GM12891 (cell line): ENCODE measurements around the gene DRC3.

Experiments used
- DNase-seq: peaks from one replicate; pipeline ENCODE4 v3.0.0; 2011; ENCODE audit warnings: low spot score; ENCODE audit not compliant: insufficient read length
- FAIRE-seq: peaks from 2 replicates; lab custom pipeline; 2011; peaks lifted over from hg19 to GRCh38; lab: Jason Lieb, UNC
- PAX5 ChIP-seq: IDR thresholded peaks from 2 replicates; pipeline ENCODE4 v1.6.1; 2011; ENCODE audit warnings: low read length, moderate library complexity, mild to moderate bottlenecking; ENCODE audit not compliant: insufficient read depth, severe bottlenecking
- POLR2A ChIP-seq: IDR thresholded peaks from 2 replicates; pipeline ENCODE4 v1.6.1; 2011; ENCODE audit warnings: low read depth, low read length, control low read depth
- POLR2AphosphoS5 ChIP-seq: IDR thresholded peaks from 2 replicates; pipeline ENCODE4 v1.6.1; 2011; ENCODE audit warnings: low read depth, low read length, control low read depth
- POU2F2 ChIP-seq: IDR thresholded peaks from 2 replicates; pipeline ENCODE4 v1.6.1; 2011; ENCODE audit warnings: low read depth, mild to moderate bottlenecking, control low read depth, low read length, moderate library complexity
- SPI1 ChIP-seq: IDR thresholded peaks from 2 replicates; pipeline ENCODE4 v1.6.1; 2011; ENCODE audit warnings: low read depth, low read length, control low read depth
- TAF1 ChIP-seq: IDR thresholded peaks from 2 replicates; pipeline ENCODE4 v1.6.1; 2011; ENCODE audit warnings: low read depth, low read length, control low read depth

The DRC3 gene

DNA sequence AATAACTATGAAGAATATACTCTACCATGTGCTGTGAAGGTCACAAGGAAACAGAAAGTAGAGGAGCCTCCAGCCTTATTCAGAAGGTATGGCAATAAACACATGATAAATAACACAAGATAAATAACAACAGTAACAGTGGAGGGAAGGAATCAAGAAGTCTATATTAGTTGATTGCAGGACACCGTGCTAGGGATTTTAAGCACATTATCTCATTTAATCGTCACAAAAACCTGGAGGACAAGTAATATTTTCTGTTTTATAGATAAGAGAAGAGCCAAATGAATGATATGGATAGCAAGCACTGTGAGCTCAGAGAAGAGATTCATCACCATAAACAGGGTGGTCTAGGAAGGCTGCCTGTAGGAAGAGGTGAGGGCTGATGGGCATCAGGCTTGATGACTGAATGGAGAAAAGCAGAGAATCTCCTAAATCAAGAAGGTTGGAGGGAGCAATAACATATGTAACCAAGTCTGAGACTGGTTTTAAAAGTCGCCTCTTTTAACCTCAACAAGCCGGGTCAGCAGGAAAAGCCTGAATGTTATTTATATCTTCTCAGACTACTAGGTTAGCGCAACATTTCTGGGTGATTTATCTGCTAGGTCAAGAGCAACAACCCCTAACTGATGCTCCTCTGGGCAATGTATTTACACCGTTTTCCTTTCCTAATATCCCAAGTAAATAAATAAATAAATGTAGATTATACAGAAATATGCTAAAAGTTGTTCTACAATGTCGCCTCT lies 8.8 kb upstream of the DRC3 start:
- TF ChIP-seq PAX5 (no peak), POLR2A (no peak), TAF1 (no peak), POU2F2 (no peak), SPI1 (no peak), POLR2AphosphoS5 (no peak)
- FAIRE-seq (no peak), DNase-seq (no peak)

GRCh38 chr17:17964710-17965109 lies 8.0 kb upstream of the DRC3 start:
- DNase-seq (no peak), FAIRE-seq (no peak)
- TF ChIP-seq POU2F2 (no peak), POLR2A (no peak), PAX5 (no peak), SPI1 (no peak), TAF1 (no peak), POLR2AphosphoS5 (no peak)

- no peak for FAIRE-seq
- no peak for DNase-seq
- no peak for TF ChIP-seq TAF1
- TF ChIP-seq SPI1 = no peak
- no peak for TF ChIP-seq POLR2AphosphoS5
- no peak for TF ChIP-seq POU2F2
- no peak for TF ChIP-seq PAX5
- TF ChIP-seq POLR2A = no peak
These were observed 7.4 kb upstream of the DRC3 start for GRCh38 chr17:17965152-17965721.

DNA sequence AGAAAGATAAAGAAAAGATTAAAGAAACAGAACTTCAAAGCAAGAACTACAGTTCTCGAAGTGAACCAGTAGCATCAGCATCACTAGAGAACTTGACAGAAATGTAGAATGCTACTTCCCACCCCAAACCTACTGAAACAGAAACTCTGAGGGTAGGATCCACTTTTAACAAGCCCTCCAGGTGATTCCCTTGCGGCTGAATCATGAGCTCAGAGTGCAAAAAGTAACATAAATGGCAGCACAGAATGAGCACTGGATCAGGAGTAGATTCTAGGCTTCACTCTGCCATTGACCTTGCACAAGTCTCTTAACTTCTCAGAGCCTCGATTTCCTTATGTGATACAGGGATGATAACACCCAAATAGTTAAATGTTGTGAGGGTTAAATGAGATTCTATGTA lies 6.3 kb upstream of the DRC3 start:
- no peak for DNase-seq
- TF ChIP-seq TAF1 (no peak), POLR2A (no peak), PAX5 (no peak), POLR2AphosphoS5 (no peak), POU2F2 (no peak)
- FAIRE-seq = no peak

DNA sequence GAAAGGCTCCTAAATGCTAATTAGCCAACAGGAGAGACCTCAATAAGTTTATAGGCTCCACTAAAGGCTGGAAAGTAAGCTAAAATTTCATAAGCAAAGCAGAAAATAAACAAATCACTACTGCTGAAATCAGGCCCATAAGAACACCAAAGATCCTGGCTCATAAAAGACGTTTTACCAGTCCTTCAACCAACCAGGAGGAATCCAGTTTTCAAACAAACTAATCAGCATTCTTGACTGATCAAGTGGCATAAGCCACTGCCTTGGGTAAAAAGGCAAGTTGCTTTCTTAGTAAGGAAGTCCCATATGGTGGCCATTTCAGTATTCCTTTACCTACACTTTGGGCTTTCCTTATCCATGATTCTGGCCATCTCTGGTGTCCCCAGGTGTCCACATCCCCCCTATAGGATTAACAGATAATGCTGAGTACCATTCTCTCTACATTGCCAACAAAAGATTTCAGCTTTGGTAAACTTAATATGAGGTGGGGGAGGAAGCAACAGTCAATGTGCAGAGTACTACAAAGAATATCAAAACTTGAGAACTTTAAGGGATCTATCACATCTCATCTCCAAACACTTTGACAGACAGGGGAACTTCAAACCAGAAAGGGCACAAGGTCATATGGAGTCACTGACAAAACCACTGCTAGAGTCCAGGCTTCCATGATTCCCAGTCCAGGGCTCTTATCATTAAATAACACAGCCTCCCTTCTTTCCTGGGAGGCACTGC lies 1.8 kb upstream of the DRC3 start:
- DNase-seq (no peak), FAIRE-seq (no peak)
- no peak for TF ChIP-seq POLR2A
- TF ChIP-seq POU2F2 = no peak
- no peak for TF ChIP-seq SPI1
- no peak for TF ChIP-seq PAX5
- TF ChIP-seq TAF1 = no peak
- no peak for TF ChIP-seq POLR2AphosphoS5

- DNase-seq (no peak), FAIRE-seq (no peak)
- TF ChIP-seq TAF1 = no peak
These were observed 1.1 kb upstream of the DRC3 start for GRCh38 chr17:17971431-17972125.

GRCh38 chr17:17972952-17973254 lies 241 bp downstream of the DRC3 start:
- FAIRE-seq = no peak
- no peak for DNase-seq
- TF ChIP-seq POU2F2 (no peak), SPI1 (no peak), PAX5 (no peak), POLR2A (no peak), TAF1 (no peak), POLR2AphosphoS5 (no peak)

- TF ChIP-seq POLR2A (no peak), POLR2AphosphoS5 (no peak), POU2F2 (no peak), PAX5 (no peak), SPI1 (no peak), TAF1 (no peak)
- FAIRE-seq (no peak), DNase-seq (no peak)
These were observed 2.8 kb downstream of the DRC3 start for GRCh38 chr17:17975436-17975835.

- TF ChIP-seq SPI1 (no peak), POU2F2 (no peak), TAF1 (no peak), PAX5 (no peak)
- FAIRE-seq = no peak
These were observed 4.4 kb downstream of the DRC3 start for GRCh38 chr17:17976931-17977570.

More at GRCh38 chr17:17976931-17977570, 4.4 kb downstream of the DRC3 start:
- DNase-seq = no peak
